ENCODE data around the gene VSTM2L. TPM values are rescaled to one million over a fixed set of nuclear protein-coding genes. Genes with fewer than 3 reads are reported as not detected.
"Not testable (repeated sequence)": the region's sequence is repeated elsewhere in the genome, so short reads cannot be mapped to it uniquely, and the experiment has no call there.

VSTM2L gene
- total RNA-seq, 1 donor from 2014 or later: not detected

DNA sequence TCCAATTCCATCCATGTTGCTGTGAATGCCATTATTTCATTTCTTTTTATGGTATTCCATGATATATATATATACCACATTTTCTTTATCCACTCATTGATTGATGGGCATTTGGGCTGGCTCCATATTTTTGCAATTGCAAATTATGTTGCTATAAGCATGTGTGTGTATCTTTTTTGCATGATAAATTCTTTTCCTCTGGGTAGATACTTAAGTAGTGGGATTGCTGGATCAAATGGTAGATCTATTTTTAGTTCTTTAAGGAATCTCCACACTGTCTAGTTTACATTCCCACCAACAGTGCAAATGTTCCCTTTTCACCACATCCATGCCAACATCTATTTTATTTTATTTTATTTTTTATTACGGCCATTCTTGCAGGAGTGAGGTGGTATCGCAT is 60.6 kb downstream of the VSTM2L start:
- DNase-seq (ENCODE audit: low read depth in 2 of 2): not testable (repeated sequence)

DNA sequence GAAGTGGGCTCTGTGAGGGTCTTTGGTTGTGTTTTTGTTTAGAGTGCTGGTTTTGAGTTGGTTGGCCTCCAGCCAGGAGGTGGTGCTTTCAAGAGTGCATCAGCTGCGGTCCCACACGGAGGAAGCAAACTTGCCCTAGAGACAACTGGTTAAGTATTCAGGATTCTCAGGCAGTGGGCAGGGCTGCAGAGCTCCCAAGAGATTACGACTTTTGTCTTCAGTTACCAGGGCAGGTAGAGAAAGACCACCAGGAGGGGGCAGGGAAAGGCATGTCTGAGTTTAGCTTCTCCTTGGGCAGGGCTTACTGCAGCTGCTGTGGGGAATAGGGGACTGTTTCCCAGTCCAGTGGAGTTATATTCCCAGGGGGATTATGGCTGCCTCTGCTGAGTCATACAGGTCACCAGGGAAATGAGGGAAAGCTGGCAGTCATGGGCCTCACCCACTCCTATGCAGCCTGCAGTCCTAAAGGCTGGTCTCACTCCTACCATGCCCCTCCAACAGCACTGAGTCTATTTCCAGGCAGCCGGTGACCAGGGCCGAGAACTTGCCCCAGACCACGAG is 66.0 kb downstream of the VSTM2L start:
- no peak for DNase-seq (ENCODE audit: low read depth in 2 of 2)

GRCh38 chr20:37969949-37970855 is 67.3 kb downstream of the VSTM2L start:
- no peak for DNase-seq (ENCODE audit: low read depth in 2 of 2)

DNA sequence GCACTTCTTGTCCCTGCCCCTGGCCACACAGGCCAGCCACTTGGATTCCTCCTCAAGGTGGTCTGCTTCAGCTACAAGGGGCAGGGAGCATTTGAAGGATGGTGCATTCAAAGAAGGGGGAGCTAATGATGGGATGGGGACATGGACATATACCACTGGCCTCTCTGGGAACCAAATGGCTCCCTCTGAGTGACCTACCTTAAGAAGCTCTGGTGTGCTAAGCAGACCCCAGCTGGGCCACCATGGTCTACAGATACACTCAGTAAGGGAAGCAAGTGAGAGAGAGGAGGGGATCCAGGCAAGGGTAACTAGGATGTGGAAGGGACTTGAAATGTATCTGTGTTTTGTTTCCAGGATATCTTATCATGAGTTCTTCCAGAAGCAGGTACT is 67.9 kb downstream of the VSTM2L start:
- no peak for DNase-seq (ENCODE audit: low read depth in 2 of 2)

DNA sequence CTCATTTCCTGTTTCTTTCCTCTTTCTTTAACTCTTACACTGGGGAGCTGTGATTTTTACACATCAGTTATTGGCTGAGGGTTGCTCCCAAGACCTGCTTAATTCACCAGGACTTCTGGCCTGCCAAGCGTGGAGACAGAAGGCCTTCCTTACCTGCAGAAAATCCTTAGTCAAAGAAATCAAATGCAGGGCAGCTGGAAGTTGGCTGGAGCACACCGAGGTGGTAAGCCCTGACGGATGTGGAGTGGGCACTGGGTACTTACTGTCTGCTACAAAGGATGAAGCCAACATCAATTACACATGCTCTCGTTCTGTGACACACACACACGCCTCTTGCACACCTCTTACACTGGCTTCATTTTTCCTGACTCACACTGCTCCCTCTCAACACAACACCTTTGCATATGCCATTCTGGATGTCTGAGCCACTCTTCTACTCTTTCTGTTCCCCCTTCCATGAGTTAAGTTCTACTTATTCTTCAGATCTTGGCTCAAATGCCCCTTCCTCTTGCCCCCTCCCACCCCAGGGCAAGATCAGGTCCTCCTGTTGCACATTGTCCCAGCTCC is 68.7 kb downstream of the VSTM2L start:
- DNase-seq (ENCODE audit: low read depth in 2 of 2): no peak

GRCh38 chr20:37972256-37973058 is 69.5 kb downstream of the VSTM2L start:
- DNase-seq (ENCODE audit: low read depth in 2 of 2): no peak

DNA sequence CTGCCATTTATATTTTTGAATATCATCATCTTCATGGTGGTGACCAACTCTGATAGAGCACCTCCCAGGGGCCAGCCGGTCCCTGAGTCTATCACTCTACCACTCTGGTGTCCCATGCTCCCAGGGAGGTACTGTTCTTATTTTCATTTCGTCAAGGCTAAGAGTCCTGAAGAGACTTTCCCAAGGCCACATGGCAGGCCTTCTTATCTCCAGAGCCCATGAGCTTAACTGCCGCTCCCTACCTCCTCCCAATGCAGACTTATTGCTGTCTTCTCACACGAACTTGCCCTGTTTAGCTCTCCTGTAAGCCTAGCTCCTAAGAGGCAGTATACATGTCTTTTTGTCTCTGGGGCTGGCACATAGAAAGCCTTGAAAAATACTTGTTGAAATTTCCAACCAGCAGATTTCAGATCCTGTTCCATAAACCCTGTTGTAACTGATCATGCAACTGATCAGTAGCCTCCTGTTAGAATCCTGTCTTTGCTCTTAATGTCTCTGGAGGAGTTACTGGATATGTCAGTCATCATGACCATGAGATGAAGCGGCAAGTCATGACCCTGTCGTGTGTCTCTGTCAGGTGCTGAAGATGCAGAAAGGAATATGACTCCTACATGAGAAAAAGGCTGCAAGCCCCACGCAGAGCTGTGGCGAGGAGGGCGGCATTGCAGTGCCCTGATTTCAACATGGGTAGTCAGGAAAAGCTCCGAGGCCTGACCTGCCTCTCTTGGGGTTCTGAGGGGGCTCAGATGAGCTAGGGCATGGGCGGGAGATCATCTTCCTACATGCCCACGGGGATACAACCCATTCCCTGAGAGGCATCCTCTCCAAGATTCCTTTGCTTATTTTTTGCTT is 70.4 kb downstream of the VSTM2L start:
- no peak for DNase-seq (ENCODE audit: low read depth in 2 of 2)

DNA sequence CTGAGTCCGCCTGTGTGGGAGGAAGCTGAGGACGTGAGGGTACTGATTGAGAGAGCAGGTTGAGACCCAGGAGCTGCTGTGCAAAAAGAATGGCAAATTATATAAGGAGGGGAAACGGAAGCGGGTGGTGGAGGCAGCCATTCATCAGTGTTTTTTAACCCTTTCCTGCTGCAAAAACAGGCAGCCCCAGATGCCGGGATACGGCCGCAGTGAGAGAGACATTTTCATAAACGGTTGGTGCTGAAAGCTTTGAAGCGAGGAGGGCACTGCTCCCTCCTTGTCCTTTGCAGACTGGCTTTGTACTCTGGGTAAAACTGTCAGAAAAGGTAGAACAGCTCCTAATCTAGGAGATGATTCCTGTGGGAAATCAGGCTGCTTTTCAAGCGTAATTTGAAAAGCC is 74.0 kb downstream of the VSTM2L start:
- DNase-seq (ENCODE audit: low read depth in 2 of 2): no peak

GRCh38 chr20:37977338-37977737 is 74.4 kb downstream of the VSTM2L start:
- no peak for DNase-seq (ENCODE audit: low read depth in 2 of 2)

GRCh38 chr20:37977786-37978185 is 74.9 kb downstream of the VSTM2L start:
- no peak for DNase-seq (ENCODE audit: low read depth in 2 of 2)

GRCh38 chr20:37979021-37979985 is 76.4 kb downstream of the VSTM2L start:
- no peak for DNase-seq (ENCODE audit: low read depth in 2 of 2)

GRCh38 chr20:37980383-37980782 is 77.5 kb downstream of the VSTM2L start:
- DNase-seq (ENCODE audit: low read depth in 2 of 2): no peak

GRCh38 chr20:37980876-37981275 is 77.9 kb downstream of the VSTM2L start:
- no peak for DNase-seq (ENCODE audit: low read depth in 2 of 2)

GRCh38 chr20:37981568-37981967 is 78.6 kb downstream of the VSTM2L start:
- no peak for DNase-seq (ENCODE audit: low read depth in 2 of 2)

DNA sequence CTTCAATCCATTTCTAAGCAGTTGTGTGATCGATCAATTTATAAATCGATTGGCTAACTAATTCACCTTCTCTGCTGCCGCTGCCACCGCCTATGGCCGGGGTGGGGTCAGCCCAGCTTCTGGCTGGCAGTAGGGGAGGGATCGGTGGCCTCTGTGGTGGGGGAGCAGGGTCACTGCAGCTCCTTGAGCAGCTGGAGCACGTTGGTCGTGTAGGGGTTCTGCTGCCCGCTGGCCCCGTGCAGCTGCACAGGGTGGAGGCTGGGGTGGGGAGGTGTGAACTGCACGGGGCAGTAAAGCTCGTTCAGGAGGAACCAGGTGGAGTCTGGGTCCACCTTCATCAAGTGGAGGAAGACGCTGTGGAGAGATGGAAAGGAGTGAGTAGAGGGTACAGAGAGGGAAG is 80.4 kb downstream of the VSTM2L start:
- no peak for DNase-seq (ENCODE audit: low read depth in 2 of 2)

- DNase-seq (ENCODE audit: low read depth in 2 of 2): no peak
These were observed 81.3 kb downstream of the VSTM2L start for GRCh38 chr20:37984018-37984785.

GRCh38 chr20:37986044-37986858 is 83.3 kb downstream of the VSTM2L start:
- DNase-seq (ENCODE audit: low read depth in 2 of 2): no peak
